ENCODE results near the gene TUBA1B.
"Not testable (repeated sequence)": the region's sequence is repeated elsewhere in the genome, so short reads cannot be mapped to it uniquely, and the experiment has no call there.

TUBA1B gene
- total RNA-seq = 114 to 140 reads per million in 2 donors

DNA sequence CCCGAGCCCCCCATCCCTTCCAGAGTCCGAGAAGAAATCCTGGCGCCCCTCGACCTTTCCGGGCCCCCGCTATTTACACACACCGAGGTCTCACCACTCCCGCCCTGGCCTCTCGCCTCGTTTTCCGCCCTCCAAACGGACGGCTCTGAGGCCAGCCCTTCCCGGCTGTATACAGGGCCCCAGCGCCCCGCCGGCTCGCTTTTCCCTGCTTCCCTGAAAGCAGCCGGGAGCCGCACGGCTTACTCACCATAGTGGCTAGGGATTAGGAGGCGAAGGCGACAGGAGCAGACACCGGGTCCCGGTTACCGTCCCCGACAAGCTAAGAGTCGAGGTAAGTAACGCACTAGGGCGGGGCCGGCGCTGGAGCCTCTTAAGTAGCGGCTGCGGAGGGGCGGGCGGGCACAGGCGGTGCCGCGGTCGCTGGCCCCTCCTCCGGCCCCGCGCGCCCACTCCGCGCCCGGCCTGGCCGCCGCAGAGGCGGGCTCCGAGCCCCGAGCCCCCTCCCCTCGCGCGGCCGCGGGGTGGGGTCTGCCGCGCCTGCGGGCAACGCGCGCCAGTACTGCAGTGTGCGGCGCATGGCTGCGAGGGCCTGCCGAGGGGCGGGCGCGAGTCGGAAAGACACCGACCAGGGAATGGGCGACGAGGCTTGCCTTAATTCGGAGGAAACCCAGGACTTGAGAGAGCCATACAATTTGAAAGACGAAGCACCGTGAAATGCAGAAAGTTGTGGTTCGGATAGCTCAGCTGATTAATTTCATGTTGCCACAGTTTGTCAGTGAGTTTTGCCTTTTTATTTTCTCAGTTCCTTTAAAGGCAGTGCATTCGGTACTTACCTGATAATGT is at the start of gene TUBA1B:
Gene TUBA1B, minus strand, starts transcription at position 345 of the 843 bp plus-strand sequence. Its CDS starts 95 bp downstream, at position 250.
- DNase-seq = peak; percentile 85

- DNase-seq = no peak
These were observed 43.0 kb upstream of the TUBA1B start for GRCh38 chr12:49174218-49174617.

DNA sequence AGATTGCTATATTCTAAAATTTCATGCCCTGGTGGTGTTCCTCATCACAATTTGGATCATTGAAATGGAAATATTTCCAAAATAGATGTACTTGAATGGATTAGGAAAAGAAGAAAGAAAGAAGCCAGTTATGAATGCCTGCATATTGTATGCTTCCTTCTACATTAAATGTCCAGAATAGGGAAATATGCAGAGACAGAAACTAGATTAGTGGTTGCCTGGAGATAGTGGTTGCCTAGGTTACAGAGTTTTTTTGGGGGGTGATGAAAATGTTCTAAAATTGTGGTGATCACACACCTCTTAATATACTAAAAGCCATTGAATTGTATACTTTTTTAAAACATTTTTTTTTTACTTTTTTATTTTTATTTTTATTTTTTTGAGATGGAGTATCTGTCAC is 39.7 kb upstream of the TUBA1B start:
- DNase-seq = no peak

- DNase-seq = no peak
These were observed 33.9 kb upstream of the TUBA1B start for GRCh38 chr12:49165114-49165513.

DNA sequence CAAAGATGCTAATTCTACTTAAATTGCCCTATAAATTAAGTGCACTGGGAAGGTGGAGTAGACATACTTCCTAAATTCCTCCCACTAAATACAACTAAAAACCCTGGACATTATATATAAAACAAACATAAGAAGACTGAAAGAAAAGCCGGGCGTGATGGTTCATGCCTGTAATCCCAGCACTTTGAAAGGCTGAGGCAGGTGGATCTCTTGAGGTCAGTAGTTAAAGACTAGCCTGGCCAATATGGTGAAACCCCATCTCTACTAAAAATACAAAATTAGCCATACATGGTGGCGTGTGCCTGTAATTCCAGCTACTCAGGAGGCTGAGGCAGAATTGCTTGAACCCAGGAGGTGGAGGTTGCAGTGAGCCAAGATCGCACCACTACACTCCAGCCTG is 30.7 kb upstream of the TUBA1B start:
- DNase-seq = not testable (repeated sequence)

DNA sequence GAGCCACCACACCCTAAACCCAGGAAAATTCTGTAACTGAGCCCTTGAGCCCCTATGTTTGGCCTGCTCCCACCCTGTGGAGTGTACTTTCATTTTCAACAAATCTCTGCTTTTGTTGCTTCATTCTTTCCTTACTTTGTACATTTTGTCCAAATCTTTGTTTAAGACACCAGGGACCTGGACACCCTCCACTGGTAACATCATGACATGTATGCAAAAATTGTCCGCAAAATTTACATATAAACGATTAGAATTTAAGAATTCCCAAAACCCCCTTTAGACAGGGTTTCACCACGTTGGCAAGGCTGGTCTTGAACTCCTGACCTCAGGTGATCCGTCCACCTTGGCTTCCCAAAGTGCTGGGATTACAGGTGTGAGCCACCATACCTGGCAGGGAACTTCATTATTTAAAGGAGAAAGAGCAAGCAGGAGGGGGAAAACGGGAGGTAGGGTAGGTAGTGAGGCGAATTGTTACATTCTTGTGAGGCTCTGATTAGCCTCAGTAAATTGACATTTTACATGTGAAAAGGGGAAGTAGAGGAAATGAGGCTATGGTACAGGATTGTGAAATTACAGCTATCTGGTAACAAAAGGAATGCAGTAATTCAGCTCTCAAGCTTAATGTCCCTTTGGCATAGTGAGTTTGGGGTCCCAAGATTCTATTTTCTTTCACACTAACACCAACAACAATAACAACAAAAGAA is 30.0 kb upstream of the TUBA1B start:
- no peak for DNase-seq

- no peak for DNase-seq
These were observed 29.2 kb upstream of the TUBA1B start for GRCh38 chr12:49160399-49160798.

GRCh38 chr12:49154221-49154620 is 23.0 kb upstream of the TUBA1B start:
- no peak for DNase-seq

DNA sequence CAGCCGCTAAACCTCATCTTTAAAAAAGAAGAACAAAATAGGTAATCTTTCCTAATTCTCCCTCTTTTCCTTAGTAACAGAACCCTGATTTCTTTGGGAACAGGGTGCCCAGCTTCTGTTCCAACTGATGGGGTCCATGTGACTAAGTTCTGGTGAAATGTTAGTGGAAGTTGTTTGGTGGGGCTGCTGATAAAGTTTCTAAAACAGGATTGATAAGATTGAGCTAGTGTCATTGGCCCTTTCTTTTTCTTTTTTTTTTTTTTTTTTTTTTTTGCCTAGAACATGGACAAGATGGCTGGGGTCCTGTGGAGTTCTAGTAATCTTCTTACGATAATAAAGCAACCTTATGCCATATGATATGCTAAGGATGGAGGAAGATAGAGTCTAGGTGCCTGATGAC is 16.2 kb upstream of the TUBA1B start:
- no peak for DNase-seq

GRCh38 chr12:49146406-49146805 is 15.2 kb upstream of the TUBA1B start:
- no peak for DNase-seq

GRCh38 chr12:49144384-49144783 is 13.2 kb upstream of the TUBA1B start:
- DNase-seq = no peak

DNA sequence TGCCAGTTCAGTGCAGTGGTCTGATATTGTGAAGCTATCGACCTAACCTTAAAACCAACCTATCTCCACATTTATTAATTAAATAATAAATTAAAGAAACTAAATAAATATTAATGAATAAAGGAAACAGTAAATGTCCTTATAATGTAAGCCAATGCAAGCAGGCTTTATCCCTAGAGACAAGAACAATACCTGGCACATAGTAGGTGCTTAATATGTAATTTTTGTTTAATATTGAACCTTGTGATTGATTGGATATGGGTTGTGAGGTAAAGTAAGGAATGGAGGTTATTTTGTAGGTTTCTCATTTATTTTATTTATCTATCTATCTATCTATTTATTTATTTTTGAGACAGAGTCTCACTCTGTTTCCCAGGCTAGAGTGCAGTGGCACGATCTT is 7.8 kb upstream of the TUBA1B start:
- DNase-seq = no peak

DNA sequence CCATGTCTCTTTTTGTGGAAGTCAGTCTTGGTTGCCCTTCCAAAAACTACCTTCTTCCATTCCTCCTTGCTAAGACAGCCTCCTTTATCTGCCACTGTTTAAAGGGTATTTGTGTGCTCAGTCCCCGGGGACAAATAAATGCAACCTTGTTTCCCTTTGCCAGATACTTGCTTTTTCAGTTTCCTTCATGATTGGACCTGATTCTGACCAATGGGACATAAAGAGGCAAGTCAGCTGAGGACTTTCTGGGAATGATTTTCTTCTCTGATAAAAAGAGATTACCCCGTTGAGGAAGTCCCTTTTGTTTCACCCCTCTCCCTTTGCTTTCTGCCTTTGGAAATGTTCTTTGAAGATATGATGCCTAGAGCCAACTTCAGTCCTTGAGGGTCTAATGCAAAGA is 7.4 kb upstream of the TUBA1B start:
- no peak for DNase-seq

- no peak for DNase-seq
These were observed 6.3 kb upstream of the TUBA1B start for GRCh38 chr12:49137476-49137875.

DNA sequence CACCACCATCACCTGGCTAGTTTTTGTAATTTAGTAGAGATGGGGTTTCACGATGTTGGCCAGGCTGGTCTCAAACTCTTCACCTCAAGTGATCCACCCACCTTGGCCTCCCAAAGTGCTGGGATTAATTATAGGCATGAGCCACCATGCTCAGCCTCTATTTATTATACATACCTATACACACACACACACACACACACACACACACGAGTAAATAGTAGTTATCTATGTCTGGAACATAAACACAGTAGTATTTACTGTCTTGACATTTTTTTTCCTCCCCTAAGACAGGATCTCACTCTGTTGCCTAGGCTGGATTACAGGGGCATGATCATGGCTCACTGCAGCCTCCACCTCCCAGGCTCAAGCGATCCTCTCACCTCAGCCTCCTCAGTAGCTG is 5.8 kb upstream of the TUBA1B start:
- not testable (repeated sequence) for DNase-seq

DNA sequence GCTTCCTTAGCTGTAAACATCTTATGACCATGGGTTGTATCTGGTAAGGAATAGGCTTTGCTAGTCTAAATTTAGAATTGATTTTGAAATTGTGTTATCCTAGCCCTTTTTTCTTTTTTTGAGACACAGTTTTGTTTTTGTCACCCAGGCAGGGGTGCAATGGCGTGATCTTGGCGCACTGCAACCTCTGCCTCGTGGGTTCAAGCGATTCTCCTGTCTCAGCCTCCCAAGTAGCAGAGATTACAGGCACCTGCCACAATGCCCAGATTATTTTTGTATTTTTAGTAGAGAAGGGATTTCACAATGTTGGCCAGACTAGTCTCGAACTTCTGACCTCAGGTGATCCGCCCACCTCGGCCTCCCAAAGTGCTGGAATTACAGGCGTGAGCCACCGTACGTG is 2.4 kb upstream of the TUBA1B start:
- no peak for DNase-seq

GRCh38 chr12:49133014-49133413 is 1.8 kb upstream of the TUBA1B start:
- DNase-seq = no peak

- DNase-seq = no peak
These were observed 783 bp upstream of the TUBA1B start for GRCh38 chr12:49131894-49132461.

GRCh38 chr12:49130151-49131050 is 794 bp downstream of the TUBA1B start:
- DNase-seq = peak; percentile 81

DNA sequence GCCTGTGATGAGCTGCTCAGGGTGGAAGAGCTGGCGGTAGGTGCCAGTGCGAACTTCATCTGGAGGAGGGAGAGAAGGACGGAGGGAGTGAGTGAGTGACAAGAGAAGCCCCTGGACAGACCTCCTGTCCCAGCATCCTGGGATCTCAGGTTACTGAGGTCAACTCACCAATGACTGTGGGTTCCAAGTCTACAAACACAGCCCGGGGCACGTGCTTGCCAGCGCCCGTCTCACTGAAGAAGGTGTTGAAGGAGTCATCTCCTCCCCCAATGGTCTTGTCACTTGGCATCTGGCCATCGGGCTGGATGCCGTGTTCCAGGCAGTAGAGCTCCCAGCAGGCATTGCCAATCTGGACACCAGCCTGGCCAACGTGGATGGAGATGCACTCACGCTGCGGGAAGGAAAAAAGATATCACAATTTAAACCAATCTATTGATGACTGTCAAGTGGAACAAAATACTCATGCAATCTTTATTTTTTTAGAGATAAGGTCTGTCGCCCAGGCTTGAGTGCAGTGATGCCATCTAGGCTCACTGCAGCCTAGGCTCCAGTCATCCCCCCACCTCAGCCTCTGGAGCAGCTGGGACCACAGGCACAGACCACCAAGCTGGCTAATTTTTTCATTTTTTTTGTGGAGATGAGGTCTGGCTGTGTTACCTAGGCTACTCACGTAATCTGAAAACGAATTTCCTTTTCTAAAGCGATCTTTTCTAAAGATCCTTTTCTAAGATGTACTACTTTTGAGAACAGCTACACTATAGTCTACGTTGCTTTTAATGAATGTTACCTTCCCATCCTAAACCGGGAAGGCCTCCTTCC is 1.7 kb downstream of the TUBA1B start:
- no peak for DNase-seq

GRCh38 chr12:49127971-49128370 is 3.2 kb downstream of the TUBA1B start:
- DNase-seq = not testable (repeated sequence)
